B cell (primary cell): ENCODE results near the gene SLC2A4RG. TPM values are rescaled to one million over a fixed set of nuclear protein-coding genes. Genes with fewer than 3 reads are reported as not detected.

Source experiments
- ATAC-seq: fragments of 200-7000 bp; cut with Tn5 transposase; one replicate; pipeline ENCODE4 v1.10.0; 2021; ENCODE audit warnings: low read depth, mild to moderate bottlenecking, moderate number of reproducible peaks, moderate library complexity
- CTCF ChIA-PET: fragments of 350-600 bp; sonication (Branson Sonifier 250); formaldehyde crosslinking; loops from one replicate; lab custom pipeline; 2021; ENCODE audit warnings: antibody characterized with exemption, inconsistent platforms; lab: Charles Lee
- POLR2A ChIA-PET: fragments of 350-600 bp; sonication (Branson Sonifier 250); formaldehyde crosslinking; loops from one replicate; lab custom pipeline; 2021; ENCODE audit warnings: antibody characterized with exemption; lab: Charles Lee
- DNase-seq: peaks from one replicate; pipeline ENCODE4 v3.0.0; 2013
- H2AFZ ChIP-seq: 2 replicates; pipeline ENCODE4 v1.6.1; 2012; ENCODE audit warnings: mild to moderate bottlenecking, low read depth, low read length; ENCODE audit not compliant: insufficient read depth, poor library complexity, severe bottlenecking
- H3K27ac ChIP-seq, 2 donors: 1 replicate in 1 of 2; 2 replicates in 1 of 2; pipeline ENCODE4 v1.5.1; 2012 to 2013; ENCODE audit warnings: low read length in 2 of 2, mild to moderate bottlenecking in 2 of 2, moderate library complexity in 1 of 2
- H3K27me3 ChIP-seq, 4 experiments: fragments of 200-600 bp in 1 of 4; sonication (generic) in 1 of 4; replicated peaks in 1 of 4; 1 replicate in 2 of 4; 2 replicates in 2 of 4; pipeline versions ENCODE4 v1.6.1 to v1.7.0; 2013 to 2016; ENCODE audit warnings: low read length in 3 of 4, mild to moderate bottlenecking in 2 of 4, mixed read lengths in 1 of 4, moderate library complexity in 1 of 4; ENCODE audit not compliant: insufficient read depth in 4 of 4, control insufficient read depth in 3 of 4; ENCODE audit errors: control extremely low read depth in 1 of 4
- H3K36me3 ChIP-seq, 2 experiments: replicated peaks in 1 of 2; 1 replicate in 1 of 2; 2 replicates in 1 of 2; pipeline versions ENCODE4 v1.6.1 to v1.7.1; 2013; ENCODE audit warnings: low read length in 1 of 2; ENCODE audit not compliant: insufficient read depth in 2 of 2, control insufficient read depth in 1 of 2; ENCODE audit errors: control extremely low read depth in 1 of 2, extremely low read depth in 1 of 2
- H3K4me1 ChIP-seq, 2 donors: fragments of 200-600 bp in 1 of 2; sonication (generic) in 1 of 2; 1 replicate in 1 of 2; 2 replicates in 1 of 2; pipeline versions ENCODE4 v1.5.1 to v1.6.1; 2013 to 2017; ENCODE audit warnings: low read length in 2 of 2; ENCODE audit not compliant: control insufficient read depth in 2 of 2, insufficient read depth in 2 of 2
- H3K4me2 ChIP-seq: replicated peaks from 2 replicates; pipeline ENCODE3; 2012; ENCODE audit warnings: mild to moderate bottlenecking, low read depth, low read length; ENCODE audit not compliant: poor library complexity, severe bottlenecking
- H3K4me3 ChIP-seq, 5 experiments: fragments of 200-600 bp in 1 of 5; sonication (generic) in 1 of 5; 1 replicate in 3 of 5; 2 replicates in 2 of 5; pipeline versions ENCODE4 v1.5.1 to v1.7.0; 2011 to 2016; ENCODE audit warnings: low read length in 4 of 5, mild to moderate bottlenecking in 4 of 5, low read depth in 2 of 5, control low read depth in 1 of 5, moderate library complexity in 1 of 5; ENCODE audit not compliant: insufficient read depth in 1 of 5; ENCODE audit errors: control extremely low read depth in 1 of 5, extremely low read depth in 1 of 5
- H3K79me2 ChIP-seq: fragments of 200-600 bp; sonication (generic); one replicate; pipeline ENCODE4 v1.6.0; 2016; ENCODE audit warnings: low read length; ENCODE audit not compliant: control insufficient read depth, insufficient read depth
- H3K9ac ChIP-seq: fragments of 200-600 bp; sonication (generic); 2 replicates; pipeline ENCODE4 v1.6.1; 2017; ENCODE audit warnings: mild to moderate bottlenecking, low read length, moderate library complexity
- H3K9me3 ChIP-seq, 3 donors: one replicate each; pipeline versions ENCODE4 v1.6.1 to v1.7.1; 2013; ENCODE audit warnings: low read length in 2 of 3; ENCODE audit not compliant: control insufficient read depth in 2 of 3, insufficient read depth in 1 of 3; ENCODE audit errors: control extremely low read depth in 1 of 3
- H4K20me1 ChIP-seq: 2 replicates; pipeline ENCODE4 v1.6.0; 2012; ENCODE audit warnings: mild to moderate bottlenecking, low read length; ENCODE audit not compliant: insufficient read depth, control insufficient read depth, poor library complexity, severe bottlenecking
- H3K27ac Mint-ChIP-seq: one replicate; pipeline ENCODE4 v1.8.0; 2021; ENCODE audit warnings: mixed read lengths
- H3K27me3 Mint-ChIP-seq: one replicate; pipeline ENCODE4 v1.8.0; 2021; ENCODE audit warnings: mixed read lengths
- H3K4me1 Mint-ChIP-seq: one replicate; pipeline ENCODE4 v1.8.0; 2021; ENCODE audit warnings: mixed read lengths
- H3K4me3 Mint-ChIP-seq: one replicate; pipeline ENCODE4 v1.8.0; 2021; ENCODE audit warnings: mixed read lengths
- H3K9me3 Mint-ChIP-seq: one replicate; pipeline ENCODE4 v1.8.0; 2022; ENCODE audit warnings: mixed read lengths; ENCODE audit not compliant: insufficient read depth
- EZH2 ChIP-seq: IDR thresholded peaks from 2 replicates; pipeline ENCODE4 v1.6.1; 2012; ENCODE audit warnings: borderline replicate concordance, low read depth, mild to moderate bottlenecking, moderate library complexity, low read length; ENCODE audit not compliant: insufficient read depth, poor library complexity, severe bottlenecking
- WGBS: methylation state at CpG from one replicate; pipeline ENCODE4 v1.1.5; 2013; ENCODE audit warnings: missing lambda C conversion rate; ENCODE audit not compliant: insufficient coverage; 5-methylcytosine and 5-hydroxymethylcytosine counted together
- intact Hi-C: fragments of 100-400 bp; cut with micrococcal nuclease; formaldehyde crosslinking; loops from one replicate; pipeline ENCODE4 v1.10.0; 2022
- polyA plus RNA-seq: library from polyadenylated mRNA; depleted of rRNA; stranded (reverse); fragments of >200 nt; gene quantifications from 2 replicates; pipeline ENCODE4 v1.2.3, GENCODE V29; 2012
- total RNA-seq, 2 donors: library from RNA; stranded (reverse); fragments of 120-200 nt in 1 of 2; gene quantifications; 1 replicate in 1 of 2; 2 replicates in 1 of 2; pipeline versions ENCODE4 v1.2.3 to v1.2.4, GENCODE V29; 2013 to 2022
- TF ChIP-seq, protein P1 (sequence below): fragments of 200-600 bp; IDR thresholded peaks from one replicate; pipeline ENCODE4 v1.8.0; 2022; ENCODE audit warnings: antibody characterized with exemption, mild to moderate bottlenecking

Gene SLC2A4RG
- total and polyA plus RNA-seq, 2 donors (not counting 1 experiment from before 2014, with no cell fraction given): 39.7 to 49.4 TPM

DNA sequence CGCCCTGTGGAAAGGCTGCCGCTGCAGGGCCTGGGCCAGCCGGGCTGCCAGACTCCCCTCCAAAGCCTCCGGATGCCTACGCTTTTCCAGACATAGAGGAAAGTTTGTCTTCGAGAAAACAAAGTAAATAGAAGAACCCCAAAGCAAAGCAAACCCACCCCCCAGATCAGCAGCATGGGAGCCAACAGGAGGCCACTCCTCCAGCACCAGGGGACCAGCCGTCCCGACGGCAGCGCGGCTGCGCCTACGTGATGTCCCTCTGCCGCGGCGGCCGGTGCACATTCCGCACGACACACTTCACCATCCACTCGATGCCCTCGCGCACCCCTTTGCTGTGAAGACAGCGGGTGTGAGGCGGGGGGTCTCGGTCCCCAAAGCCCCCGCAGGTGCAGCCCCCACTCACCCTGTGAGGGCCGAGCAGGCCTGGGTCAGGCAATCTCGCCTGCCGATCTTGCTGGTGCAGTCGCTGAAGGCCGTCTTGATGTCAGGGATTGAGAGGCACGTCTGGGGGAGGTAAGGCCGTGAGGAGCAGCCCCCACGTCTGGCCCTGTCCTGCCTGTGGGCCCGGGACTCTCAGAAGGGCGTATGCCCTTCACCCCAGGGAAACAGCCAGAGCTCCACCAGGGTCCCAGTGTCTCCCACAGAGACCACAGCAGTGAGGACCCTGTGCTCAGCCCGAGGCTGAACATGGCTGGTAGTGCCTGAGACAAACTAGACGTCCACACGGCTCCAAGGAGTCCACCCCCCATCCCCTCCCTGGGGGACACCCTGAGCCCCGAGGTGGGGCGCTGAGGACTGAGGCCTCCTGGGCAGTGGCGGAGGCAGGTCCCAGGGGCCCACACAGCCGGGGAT, 39.2 kb upstream of the SLC2A4RG start:
- ATAC-seq (no peak), DNase-seq (peak; percentile 10)
- Mint-ChIP-seq H3K4me1 (peaks cover 16% of the 10 kb centered on the region), H3K27ac (no peak overlapping the region), H3K9me3 (no peaks in the 10 kb centered on the region), H3K4me3 (no peak overlapping the region), H3K27me3 (no peaks in the 10 kb centered on the region)
- CTCF ChIA-PET: no interaction called here
- intact Hi-C loops: no loop called here
- H3K9ac ChIP-seq: no peak overlapping the region
- peaks cover 0 to 16% of the 10 kb centered on the region in 2 experiments for H3K36me3 ChIP-seq
- peaks cover 0 to 3% (median 0%) of the 10 kb centered on the region in 4 experiments for H3K27me3 ChIP-seq
- no peak overlapping the region for H3K4me2 ChIP-seq
- H4K20me1 ChIP-seq: peaks cover 99% of the 10 kb centered on the region
- no peak overlapping the region for H3K4me3 ChIP-seq
- no peak overlapping the region for H2AFZ ChIP-seq
- 98% methylated on average over 36 of the region's 43 CpGs for WGBS
- H3K27ac ChIP-seq: no peak overlapping the region
- H3K79me2 ChIP-seq: peaks cover 80% of the 10 kb centered on the region
- no peaks in the 10 kb centered on the region for H3K9me3 ChIP-seq
- peaks cover 18% of the 10 kb centered on the region in 2 donors for H3K4me1 ChIP-seq
- TF ChIP-seq EZH2: no peak
- TF ChIP-seq, protein P1, sequence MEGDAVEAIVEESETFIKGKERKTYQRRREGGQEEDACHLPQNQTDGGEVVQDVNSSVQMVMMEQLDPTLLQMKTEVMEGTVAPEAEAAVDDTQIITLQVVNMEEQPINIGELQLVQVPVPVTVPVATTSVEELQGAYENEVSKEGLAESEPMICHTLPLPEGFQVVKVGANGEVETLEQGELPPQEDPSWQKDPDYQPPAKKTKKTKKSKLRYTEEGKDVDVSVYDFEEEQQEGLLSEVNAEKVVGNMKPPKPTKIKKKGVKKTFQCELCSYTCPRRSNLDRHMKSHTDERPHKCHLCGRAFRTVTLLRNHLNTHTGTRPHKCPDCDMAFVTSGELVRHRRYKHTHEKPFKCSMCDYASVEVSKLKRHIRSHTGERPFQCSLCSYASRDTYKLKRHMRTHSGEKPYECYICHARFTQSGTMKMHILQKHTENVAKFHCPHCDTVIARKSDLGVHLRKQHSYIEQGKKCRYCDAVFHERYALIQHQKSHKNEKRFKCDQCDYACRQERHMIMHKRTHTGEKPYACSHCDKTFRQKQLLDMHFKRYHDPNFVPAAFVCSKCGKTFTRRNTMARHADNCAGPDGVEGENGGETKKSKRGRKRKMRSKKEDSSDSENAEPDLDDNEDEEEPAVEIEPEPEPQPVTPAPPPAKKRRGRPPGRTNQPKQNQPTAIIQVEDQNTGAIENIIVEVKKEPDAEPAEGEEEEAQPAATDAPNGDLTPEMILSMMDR: no peak
- POLR2A ChIA-PET: no interaction called here

DNA sequence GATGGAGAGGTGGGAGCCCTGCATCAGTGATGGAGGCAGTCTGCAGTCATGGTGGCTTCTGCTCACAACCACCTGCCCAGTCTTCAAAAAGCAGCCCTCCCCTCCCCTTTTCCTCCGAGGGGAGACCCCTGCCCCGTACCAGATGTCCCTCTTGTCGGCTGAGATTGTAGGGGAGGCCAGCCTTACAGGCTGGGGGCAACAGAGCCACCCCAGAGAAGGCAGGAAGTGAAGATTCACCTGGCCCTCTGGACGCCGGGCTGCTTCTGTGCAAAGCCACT, 38.6 kb upstream of the SLC2A4RG start:
- WGBS: 84% methylated on average over 5 of the region's 5 CpGs
- TF ChIP-seq, protein P1: no peak
- no peak for TF ChIP-seq EZH2
- peaks cover 16% of the 10 kb centered on the region for H3K4me1 Mint-ChIP-seq
- no peak overlapping the region for H3K27ac Mint-ChIP-seq
- ATAC-seq: no peak
- Histone ChIP-seq H3K9ac (no peak overlapping the region), H3K4me2 (no peak overlapping the region), H3K4me3 (no peak overlapping the region), H3K9me3 (no peaks in the 10 kb centered on the region), H3K36me3 (peaks cover 0 to 21% of the 10 kb centered on the region in 2 experiments), H3K4me1 (peaks cover 17 to 18% of the 10 kb centered on the region in 2 donors), H2AFZ (no peak overlapping the region), H3K27ac (no peak overlapping the region), H3K79me2 (peaks cover 86% of the 10 kb centered on the region), H4K20me1 (peaks cover 99% of the 10 kb centered on the region), H3K27me3 (peaks cover 0 to 3% (median 0%) of the 10 kb centered on the region in 4 experiments)
- no peaks in the 10 kb centered on the region for H3K9me3 Mint-ChIP-seq
- CTCF ChIA-PET: no interaction called here
- POLR2A ChIA-PET: no interaction called here
- H3K4me3 Mint-ChIP-seq: no peak overlapping the region
- H3K27me3 Mint-ChIP-seq: no peaks in the 10 kb centered on the region
- intact Hi-C loops: no loop called here
- no peak for DNase-seq
